H1 (cell line): ENCODE results near the gene POU2F2. TPM values are rescaled to one million over a fixed set of nuclear protein-coding genes. Genes with fewer than 3 reads are reported as not detected.
A peak's percentile ranks its signal among the peaks of the same experiment; 100 is the strongest.

Experiments used
- CTCF ChIA-PET: fragments of 300-600 bp; sonication (Branson Sonifier 250); formaldehyde crosslinking; loops from one replicate; lab custom pipeline; 2021; ENCODE audit not compliant: partially characterized antibody; lab: Charles Lee
- POLR2A ChIA-PET: fragments of 300-600 bp; sonication (Branson Sonifier 250); formaldehyde crosslinking; loops from one replicate; lab custom pipeline; 2021; ENCODE audit warnings: inconsistent platforms; ENCODE audit not compliant: partially characterized antibody; lab: Charles Lee
- DNase-seq, 2 experiments: peaks; one replicate each; pipeline versions ENCODE4 v3.0.0 to v3.0.0-alpha.2; 2010 to 2022; ENCODE audit warnings: low spot score in 2 of 2, low read depth in 1 of 2, mixed read lengths in 1 of 2
- FAIRE-seq: peaks from 2 replicates; lab custom pipeline; 2011; peaks lifted over from hg19 to GRCh38; lab: Jason Lieb, UNC
- H2AFZ ChIP-seq: 2 replicates; pipeline ENCODE4 v1.8.1; 2012; ENCODE audit warnings: low read length, inconsistent platforms
- H2AK5ac ChIP-seq: 2 replicates; pipeline ENCODE4 v1.6.1; 2013; ENCODE audit warnings: low read depth, low read length
- H2BK120ac ChIP-seq: replicated peaks from 2 replicates; pipeline ENCODE3; 2013; ENCODE audit warnings: low read depth, low read length, inconsistent platforms
- H2BK12ac ChIP-seq: 2 replicates; pipeline ENCODE4 v1.6.1; 2013; ENCODE audit warnings: low read depth, low read length
- H2BK15ac ChIP-seq: 2 replicates; pipeline ENCODE4 v1.6.1; 2013; ENCODE audit warnings: low read length
- H2BK20ac ChIP-seq: 2 replicates; pipeline ENCODE4 v1.6.1; 2013; ENCODE audit warnings: low read length
- H2BK5ac ChIP-seq: 2 replicates; pipeline ENCODE4 v1.6.1; 2013; ENCODE audit warnings: low read depth, low read length
- H3K14ac ChIP-seq: 2 replicates; pipeline ENCODE4 v1.6.1; 2013; ENCODE audit warnings: inconsistent platforms; ENCODE audit not compliant: insufficient read length
- H3K18ac ChIP-seq: 2 replicates; pipeline ENCODE4 v1.6.1; 2013; ENCODE audit warnings: low read length; ENCODE audit errors: extremely low read depth
- H3K23ac ChIP-seq: 2 replicates; pipeline ENCODE4 v1.6.1; 2013; ENCODE audit warnings: inconsistent platforms; ENCODE audit not compliant: insufficient read length
- H3K23me2 ChIP-seq: 2 replicates; pipeline ENCODE4 v1.6.1; 2013; ENCODE audit warnings: low read depth, low read length
- H3K27ac ChIP-seq: 2 replicates; pipeline ENCODE4 v1.6.1; 2011; ENCODE audit warnings: low read depth, low read length, inconsistent platforms
- H3K27me3 ChIP-seq, 4 experiments: replicated peaks in 1 of 4; 1 replicate in 1 of 4; 2 replicates in 3 of 4; pipeline versions ENCODE4 v1.6.1 to v1.8.1; 2011 to 2013; ENCODE audit warnings: low read length in 3 of 4, mild to moderate bottlenecking in 3 of 4, inconsistent platforms in 2 of 4, mixed read lengths in 2 of 4, moderate library complexity in 1 of 4; ENCODE audit not compliant: control insufficient read depth in 3 of 4, insufficient read depth in 3 of 4; ENCODE audit errors: extremely low read depth in 1 of 4
- H3K36me3 ChIP-seq, 4 experiments: 2 replicates each; pipeline versions ENCODE4 v1.6.1 to v1.8.1; 2011 to 2013; ENCODE audit warnings: mild to moderate bottlenecking in 4 of 4, low read length in 3 of 4, moderate library complexity in 2 of 4, control low read depth in 1 of 4, inconsistent platforms in 1 of 4; ENCODE audit not compliant: insufficient read depth in 4 of 4, control insufficient read depth in 2 of 4
- H3K4ac ChIP-seq: replicated peaks from 2 replicates; pipeline ENCODE3; 2013; ENCODE audit warnings: low read length, low read depth, mixed read lengths, inconsistent platforms; ENCODE audit not compliant: insufficient read length
- H3K4me1 ChIP-seq, 4 experiments: replicated peaks in 1 of 4; 1 replicate in 1 of 4; 2 replicates in 3 of 4; pipeline versions ENCODE4 v1.6.1 to v1.8.1; 2011 to 2013; ENCODE audit warnings: low read length in 3 of 4, inconsistent platforms in 2 of 4, mixed read lengths in 1 of 4; ENCODE audit not compliant: insufficient read depth in 4 of 4, control insufficient read depth in 3 of 4
- H3K4me2 ChIP-seq, 2 experiments: 2 replicates each; pipeline versions ENCODE4 v1.6.1 to v1.8.1; 2011 to 2013; ENCODE audit warnings: low read depth in 2 of 2, low read length in 2 of 2, control low read depth in 1 of 2, inconsistent platforms in 1 of 2, mild to moderate bottlenecking in 1 of 2; ENCODE audit not compliant: insufficient read depth in 1 of 2
- H3K4me3 ChIP-seq, 4 experiments: fragments of 200-600, 300-600 bp in 1 of 4; sonication (generic), shearing (Covaris generic), sonication (Bioruptor Twin) in 1 of 4; 2 replicates each; pipeline versions ENCODE4 v1.5.1 to v1.8.1; 2011 to 2016; ENCODE audit warnings: low read length in 4 of 4, low read depth in 3 of 4, control low read depth in 2 of 4, inconsistent platforms in 2 of 4, mild to moderate bottlenecking in 2 of 4, mixed read lengths in 1 of 4, moderate library complexity in 1 of 4; ENCODE audit not compliant: insufficient read depth in 2 of 4; ENCODE audit errors: extremely low read depth in 1 of 4
- H3K56ac ChIP-seq: replicated peaks from 2 replicates; pipeline ENCODE3; 2013; ENCODE audit warnings: low read depth, mild to moderate bottlenecking, mixed read lengths, low read length, inconsistent platforms; ENCODE audit not compliant: insufficient read length
- H3K79me1 ChIP-seq: 2 replicates; pipeline ENCODE4 v1.6.1; 2013; ENCODE audit warnings: low read depth, low read length, control low read depth
- H3K79me2 ChIP-seq, 2 experiments: 2 replicates each; pipeline versions ENCODE4 v1.6.1 to v1.8.1; 2012 to 2013; ENCODE audit warnings: low read length in 2 of 2, mild to moderate bottlenecking in 2 of 2, inconsistent platforms in 1 of 2; ENCODE audit not compliant: insufficient read depth in 2 of 2, control insufficient read depth in 1 of 2
- H3K9ac ChIP-seq, 4 experiments: replicated peaks in 1 of 4; 1 replicate in 1 of 4; 2 replicates in 3 of 4; pipeline versions ENCODE4 v1.6.1 to v1.8.1; 2011 to 2013; ENCODE audit warnings: low read depth in 3 of 4, low read length in 3 of 4, control low read depth in 2 of 4, mild to moderate bottlenecking in 2 of 4, moderate library complexity in 2 of 4, inconsistent platforms in 1 of 4; ENCODE audit errors: extremely low read depth in 1 of 4
- H3K9me3 ChIP-seq, 2 experiments: 2 replicates each; pipeline versions ENCODE4 v1.6.1 to v1.8.1; 2012 to 2013; ENCODE audit warnings: mild to moderate bottlenecking in 2 of 2, moderate library complexity in 2 of 2, control low read depth in 1 of 2, inconsistent platforms in 1 of 2, low read depth in 1 of 2, low read length in 1 of 2, mixed read lengths in 1 of 2; ENCODE audit not compliant: insufficient read depth in 2 of 2
- H4K20me1 ChIP-seq, 2 experiments: replicated peaks in 1 of 2; 2 replicates each; pipeline versions ENCODE3 to v1.8.1; 2011 to 2013; ENCODE audit warnings: inconsistent platforms in 2 of 2, low read length in 2 of 2, mild to moderate bottlenecking in 1 of 2; ENCODE audit not compliant: insufficient read depth in 2 of 2, control insufficient read depth in 1 of 2
- H4K5ac ChIP-seq: 2 replicates; pipeline ENCODE4 v1.6.1; 2013; ENCODE audit warnings: low read length, low read depth, mixed read lengths, inconsistent platforms; ENCODE audit not compliant: insufficient read length
- H4K8ac ChIP-seq: 2 replicates; pipeline ENCODE4 v1.8.0; 2013; ENCODE audit warnings: mild to moderate bottlenecking, moderate library complexity, low read length, inconsistent platforms; ENCODE audit not compliant: insufficient read depth; ENCODE audit errors: extremely low read depth
- H4K91ac ChIP-seq: replicated peaks from 2 replicates; pipeline ENCODE3; 2013; ENCODE audit warnings: low read length, mixed read lengths, inconsistent platforms; ENCODE audit not compliant: insufficient read length
- ASH2L ChIP-seq: fragments of 200-600, 300-600 bp; sonication (generic); IDR thresholded peaks from one replicate; pipeline ENCODE4 v1.7.1; 2017; ENCODE audit warnings: low read length
- CBX8 ChIP-seq: fragments of 300-800, 300-1000 bp; sonication (generic); IDR thresholded peaks from 2 replicates; pipeline ENCODE4 v1.7.1; 2016; ENCODE audit warnings: low read depth, low read length, borderline replicate concordance
- CTBP2 ChIP-seq: IDR thresholded peaks from 2 replicates; pipeline ENCODE4 v1.7.0; 2011; ENCODE audit warnings: borderline replicate concordance, mild to moderate bottlenecking, moderate library complexity, mixed read lengths, low read length; ENCODE audit not compliant: insufficient read depth, insufficient read length
- E2F6 ChIP-seq: IDR thresholded peaks from 2 replicates; pipeline ENCODE4 v1.6.1; 2012; ENCODE audit warnings: inconsistent platforms
- FOSL1 ChIP-seq: IDR thresholded peaks from 2 replicates; pipeline ENCODE4 v1.6.1; 2011; ENCODE audit warnings: mild to moderate bottlenecking, low read depth, low read length, moderate library complexity; ENCODE audit not compliant: insufficient read depth
- JUND ChIP-seq: IDR thresholded peaks from 2 replicates; pipeline ENCODE4 v1.6.1; 2011; ENCODE audit warnings: mild to moderate bottlenecking, improper control_type of control experiment, low read length
- KDM4A ChIP-seq: IDR thresholded peaks from one replicate; pipeline ENCODE4 v1.7.1; 2012; ENCODE audit warnings: low read depth, mild to moderate bottlenecking, moderate library complexity, low read length, inconsistent platforms; ENCODE audit not compliant: severe bottlenecking
- RNF2 ChIP-seq: fragments of 200-900, 300-1000 bp; sonication (generic); IDR thresholded peaks from 2 replicates; pipeline ENCODE4 v1.7.1; 2016; ENCODE audit warnings: borderline replicate concordance, low read depth, mild to moderate bottlenecking, antibody characterized with exemption, low read length; ENCODE audit not compliant: poor library complexity, severe bottlenecking; ENCODE audit errors: missing control alignments
- SAP30 ChIP-seq: fragments of 300-600 bp; sonication (generic); IDR thresholded peaks from 2 replicates; pipeline ENCODE4 v1.7.1; 2012; ENCODE audit warnings: low read length, moderate library complexity, mild to moderate bottlenecking, inconsistent platforms; ENCODE audit not compliant: insufficient read depth, insufficient replicate concordance
- WGBS, 2 experiments: shearing (Covaris generic) in 1 of 2; methylation state at CpG; one replicate each; pipeline versions ENCODE4 v1.1.6 to v1.1.7; 2013 to 2015; ENCODE audit warnings: low lambda C conversion rate in 2 of 2, mixed read lengths in 2 of 2, inconsistent platforms in 1 of 2, low coverage in 1 of 2, missing lambda C conversion rate in 1 of 2; ENCODE audit not compliant: insufficient replicate concordance in 2 of 2, insufficient coverage in 1 of 2, insufficient read length in 1 of 2; ENCODE audit errors: extremely low coverage in 1 of 2, missing lambda C conversion rate in 1 of 2; 5-methylcytosine and 5-hydroxymethylcytosine counted together
- polyA plus RNA-seq, 7 experiments: library from polyadenylated mRNA; depleted of rRNA in 3 of 7; stranded (reverse) in 5 of 7; unstranded in 2 of 7; fragments of >200 nt in 5 of 7; fragments of 200-250 nt in 2 of 7; gene quantifications; 1 replicate in 5 of 7; 2 replicates in 1 of 7; 4 replicates in 1 of 7; pipeline versions ENCODE4 v1.2.1 to v1.2.3, GENCODE V29; 2011 to 2013; ENCODE audit warnings: missing spikeins in 2 of 7, mixed read lengths in 2 of 7
- total RNA-seq: library from RNA; stranded (reverse); fragmentation: NEBNext Ultra II Directional; extraction: Animal tissue kit (Norgen Biotek cat#: 25700); gene quantifications from 2 replicates; pipeline ENCODE4 v1.2.1, GENCODE V29; 2021

Gene POU2F2
- total and polyA plus RNA-seq, 2 of the 8 experiments (the other 6 are each of a cell fraction or from before 2014, with no cell fraction given): 5.0 to 6.1 TPM

- Histone ChIP-seq H2BK12ac (0 out of 2 replicates have a peak within 1 kb of the TSS, but pooled peaks have one; percentile 39), H2BK120ac (peak within 1 kb of the TSS; percentile 65), H4K20me1 (peaks cover 2 to 11% of the 10 kb centered on the region in 2 experiments), H4K8ac (no peak within 1 kb of the TSS), H3K36me3 (peaks cover under 1 to 11% (median 8%) of the 10 kb centered on the region in 4 experiments; a peak in 7 of 8 replicates), H2BK20ac (peak within 1 kb of the TSS; percentile 61; the same call in 1 of the 2 replicates), H3K4ac (peak within 1 kb of the TSS; percentile 94), H3K56ac (peak within 1 kb of the TSS; percentile 83), H2AK5ac (peak within 1 kb of the TSS; percentile 65; the same call in 1 of the 2 replicates), H4K91ac (peak within 1 kb of the TSS; percentile 52), H3K79me1 (peaks cover 10% of the 10 kb centered on the region), H3K27ac (no peak within 1 kb of the TSS), H3K79me2 (peaks cover 0 to 23% of the 10 kb centered on the region in 2 experiments; a peak in 2 of 4 replicates), H3K23ac (no peak within 1 kb of the TSS), H2AFZ (no peak within 1 kb of the TSS), H3K14ac (no peak within 1 kb of the TSS), H3K4me3 (peak within 1 kb of the TSS; percentile 54 to 83 (median 70)), H2BK15ac (0 out of 2 replicates have a peak within 1 kb of the TSS, but pooled peaks have one; percentile 12), H3K9me3 (no peaks in the 10 kb centered on the region), H4K5ac (peak within 1 kb of the TSS; percentile 49), H3K9ac (peak within 1 kb of the TSS in 3 of 4 experiments; percentile 25 to 53 (median 43); a peak in 4 of 7 replicates), H3K4me2 (peak within 1 kb of the TSS; percentile 95 to 98), H3K4me1 (peaks cover 0 to 18% (median 6%) of the 10 kb centered on the region in 4 experiments; a peak in 6 of 7 replicates), H3K27me3 (no peaks in the 10 kb centered on the region), H3K23me2 (peaks cover 15% of the 10 kb centered on the region; the same call in 1 of the 2 replicates), H3K18ac (peak within 1 kb of the TSS; percentile 83), H2BK5ac (peak within 1 kb of the TSS; percentile 66; the same call in 1 of the 2 replicates)
- ChIA-PET POLR2A (interaction anchor here (0.6 to 1.6 kb wide), 5 partner anchors 9 to 147 kb away, joined by 3 to 8 read pairs (median 4); no protein-coding TSS in a partner anchor), CTCF (interaction anchor here (1.1 to 1.5 kb wide), 2 partner anchors 41 to 46 kb away, joined by 3 to 4 read pairs; no protein-coding TSS in a partner anchor)
- DNase-seq (peak in 1 of 2 experiments; percentile 67), FAIRE-seq (no peak)
- WGBS, 2 experiments: 0% methylated on average over 3 of the region's 29 CpGs; no CpG with 5 or more reads in 1 of the 2 experiments
- no peak for TF ChIP-seq FOSL1
- no peak for TF ChIP-seq RNF2
- no peak for TF ChIP-seq JUND
- TF ChIP-seq E2F6: no peak
- TF ChIP-seq CBX8: no peak
- TF ChIP-seq SAP30: no peak
- TF ChIP-seq KDM4A: peak; percentile 12
- TF ChIP-seq ASH2L: no peak
- TF ChIP-seq CTBP2: no peak
Measured at GRCh38 chr19:42069619-42070351, 62.5 kb downstream of the POU2F2 start, which contains the start of gene GRIK5. Gene GRIK5, minus strand, starts transcription at chr19:42070206. Its CDS starts 4,436 bp downstream, at chr19:42065770.
